K562 (cell line): ENCODE results near the gene SPTBN4.

Experiments used
- TF ChIP-seq, protein P1 (sequence below), 3 experiments: fragments of 200-800 bp in 1 of 3; fragments of 250-450 bp in 1 of 3; fragments of 450-650 bp in 1 of 3; sonication (Bioruptor Pico) in 1 of 3; sonication (Bioruptor generic) in 1 of 3; formaldehyde crosslinking in 1 of 3; IDR thresholded peaks; 2 replicates each; pipeline versions ENCODE4 v1.6.1 to v1.8.0; 2016 to 2022; ENCODE audit warnings: mild to moderate bottlenecking in 2 of 3, missing genetic modification characterization in 2 of 3, missing compliant biosample characterization in 1 of 3, moderate library complexity in 1 of 3
- TF ChIP-seq, protein P2 (sequence below), 3 experiments: IDR thresholded peaks in 2 of 3; conservative IDR thresholded peaks in 1 of 3; 2 replicates each; pipeline ENCODE4 v1.5.1; 2011 to 2012; ENCODE audit warnings: low read length in 3 of 3, mild to moderate bottlenecking in 3 of 3, control low read depth in 2 of 3, improper control_type of control experiment in 1 of 3, inconsistent platforms in 1 of 3, low read depth in 1 of 3, mixed read lengths in 1 of 3, moderate library complexity in 1 of 3; ENCODE audit not compliant: insufficient read depth in 2 of 3

DNA sequence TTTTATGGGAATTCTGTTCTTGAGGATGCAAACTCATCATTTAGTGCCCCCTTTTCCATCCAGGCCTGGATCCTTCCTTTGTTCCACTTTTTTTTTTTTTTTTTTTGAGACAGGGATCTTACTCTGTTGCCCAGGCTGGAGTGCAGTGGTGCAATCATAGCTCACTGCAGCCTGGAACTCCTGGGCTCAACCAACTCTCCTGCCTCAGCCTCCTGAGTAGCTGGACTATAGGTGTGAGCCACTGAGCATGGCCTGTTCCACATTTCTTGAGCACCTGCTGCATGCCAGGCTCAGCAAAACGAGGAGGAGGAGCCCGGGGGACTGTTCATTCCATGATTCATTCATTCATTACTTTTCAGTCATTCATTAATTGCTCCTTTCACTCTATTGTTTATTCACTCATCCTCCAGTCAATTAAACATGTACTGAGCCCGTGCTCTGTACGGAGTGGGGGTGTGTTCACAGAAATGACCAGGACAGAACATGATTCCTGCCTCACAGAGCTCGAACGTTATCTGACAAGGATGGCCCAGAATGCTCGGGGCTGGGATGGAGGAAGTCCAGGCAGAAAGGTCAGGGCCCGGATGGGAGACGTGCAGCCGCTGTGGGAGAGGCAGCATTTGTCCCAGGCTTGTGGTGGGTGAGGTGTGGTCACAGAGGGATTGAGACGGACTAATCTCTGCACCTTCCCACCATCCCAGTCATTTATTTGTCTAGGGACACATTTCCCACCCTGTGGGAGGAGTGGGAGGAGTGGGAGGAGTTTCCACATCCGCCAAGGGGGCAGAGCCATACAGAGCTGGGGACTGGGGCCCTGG is 58.6 kb downstream of the SPTBN4 start:
- TF ChIP-seq, protein P1, sequence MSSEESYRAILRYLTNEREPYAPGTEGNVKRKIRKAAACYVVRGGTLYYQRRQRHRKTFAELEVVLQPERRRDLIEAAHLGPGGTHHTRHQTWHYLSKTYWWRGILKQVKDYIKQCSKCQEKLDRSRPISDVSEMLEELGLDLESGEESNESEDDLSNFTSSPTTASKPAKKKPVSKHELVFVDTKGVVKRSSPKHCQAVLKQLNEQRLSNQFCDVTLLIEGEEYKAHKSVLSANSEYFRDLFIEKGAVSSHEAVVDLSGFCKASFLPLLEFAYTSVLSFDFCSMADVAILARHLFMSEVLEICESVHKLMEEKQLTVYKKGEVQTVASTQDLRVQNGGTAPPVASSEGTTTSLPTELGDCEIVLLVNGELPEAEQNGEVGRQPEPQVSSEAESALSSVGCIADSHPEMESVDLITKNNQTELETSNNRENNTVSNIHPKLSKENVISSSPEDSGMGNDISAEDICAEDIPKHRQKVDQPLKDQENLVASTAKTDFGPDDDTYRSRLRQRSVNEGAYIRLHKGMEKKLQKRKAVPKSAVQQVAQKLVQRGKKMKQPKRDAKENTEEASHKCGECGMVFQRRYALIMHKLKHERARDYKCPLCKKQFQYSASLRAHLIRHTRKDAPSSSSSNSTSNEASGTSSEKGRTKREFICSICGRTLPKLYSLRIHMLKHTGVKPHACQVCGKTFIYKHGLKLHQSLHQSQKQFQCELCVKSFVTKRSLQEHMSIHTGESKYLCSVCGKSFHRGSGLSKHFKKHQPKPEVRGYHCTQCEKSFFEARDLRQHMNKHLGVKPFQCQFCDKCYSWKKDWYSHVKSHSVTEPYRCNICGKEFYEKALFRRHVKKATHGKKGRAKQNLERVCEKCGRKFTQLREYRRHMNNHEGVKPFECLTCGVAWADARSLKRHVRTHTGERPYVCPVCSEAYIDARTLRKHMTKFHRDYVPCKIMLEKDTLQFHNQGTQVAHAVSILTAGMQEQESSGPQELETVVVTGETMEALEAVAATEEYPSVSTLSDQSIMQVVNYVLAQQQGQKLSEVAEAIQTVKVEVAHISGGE (CRISPR knock-in tag; IDR thresholded peaks at IDR 0.05): no peak
- TF ChIP-seq, protein P2, sequence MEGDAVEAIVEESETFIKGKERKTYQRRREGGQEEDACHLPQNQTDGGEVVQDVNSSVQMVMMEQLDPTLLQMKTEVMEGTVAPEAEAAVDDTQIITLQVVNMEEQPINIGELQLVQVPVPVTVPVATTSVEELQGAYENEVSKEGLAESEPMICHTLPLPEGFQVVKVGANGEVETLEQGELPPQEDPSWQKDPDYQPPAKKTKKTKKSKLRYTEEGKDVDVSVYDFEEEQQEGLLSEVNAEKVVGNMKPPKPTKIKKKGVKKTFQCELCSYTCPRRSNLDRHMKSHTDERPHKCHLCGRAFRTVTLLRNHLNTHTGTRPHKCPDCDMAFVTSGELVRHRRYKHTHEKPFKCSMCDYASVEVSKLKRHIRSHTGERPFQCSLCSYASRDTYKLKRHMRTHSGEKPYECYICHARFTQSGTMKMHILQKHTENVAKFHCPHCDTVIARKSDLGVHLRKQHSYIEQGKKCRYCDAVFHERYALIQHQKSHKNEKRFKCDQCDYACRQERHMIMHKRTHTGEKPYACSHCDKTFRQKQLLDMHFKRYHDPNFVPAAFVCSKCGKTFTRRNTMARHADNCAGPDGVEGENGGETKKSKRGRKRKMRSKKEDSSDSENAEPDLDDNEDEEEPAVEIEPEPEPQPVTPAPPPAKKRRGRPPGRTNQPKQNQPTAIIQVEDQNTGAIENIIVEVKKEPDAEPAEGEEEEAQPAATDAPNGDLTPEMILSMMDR (IDR thresholded peaks at IDR 0.05 in 2 of 3, conservative IDR thresholded peaks at IDR 0.05 in 1 of 3; ENCODE audit: insufficient read depth in 2 of 3, low read depth in 1 of 3, low read length in 3 of 3): no peak
